HUES48 (cell line): ENCODE measurements around the gene SRCIN1.
"Not testable (repeated sequence)": the region's sequence is repeated elsewhere in the genome, so short reads cannot be mapped to it uniquely, and the experiment has no call there.

Experiments
- H3K27ac ChIP-seq: one replicate; pipeline ENCODE4 v1.7.0; 2013; ENCODE audit warnings: low read depth, low read length, inconsistent platforms
- H3K27me3 ChIP-seq: 2 replicates; pipeline ENCODE4 v1.6.1; 2013; ENCODE audit warnings: mild to moderate bottlenecking, low read length; ENCODE audit not compliant: control insufficient read depth, insufficient read depth
- H3K36me3 ChIP-seq: 2 replicates; pipeline ENCODE4 v1.6.1; 2013; ENCODE audit warnings: low read length; ENCODE audit not compliant: control insufficient read depth, insufficient read depth
- H3K4me1 ChIP-seq: 2 replicates; pipeline ENCODE4 v1.6.1; 2013; ENCODE audit warnings: mild to moderate bottlenecking, low read length; ENCODE audit not compliant: control insufficient read depth, insufficient read depth
- H3K4me3 ChIP-seq: 2 replicates; pipeline ENCODE4 v1.5.1; 2013; ENCODE audit warnings: mild to moderate bottlenecking, low read depth, low read length
- H3K9ac ChIP-seq: 2 replicates; pipeline ENCODE4 v1.6.1; 2013; ENCODE audit warnings: mild to moderate bottlenecking, low read depth, low read length, moderate library complexity
- H3K9me3 ChIP-seq: 2 replicates; pipeline ENCODE4 v1.6.1; 2013; ENCODE audit warnings: low read length; ENCODE audit not compliant: control insufficient read depth, insufficient read depth

The SRCIN1 gene

GRCh38 chr17:38484242-38485145 lies 121.3 kb downstream of the SRCIN1 start:
- not testable (repeated sequence) for H3K27me3 ChIP-seq, H3K9me3 ChIP-seq, H3K4me3 ChIP-seq, H3K4me1 ChIP-seq, H3K9ac ChIP-seq
- peaks cover 27% of the 10 kb centered on the region for H3K36me3 ChIP-seq
- H3K27ac ChIP-seq, result peak overlapping the region; percentile 20

DNA sequence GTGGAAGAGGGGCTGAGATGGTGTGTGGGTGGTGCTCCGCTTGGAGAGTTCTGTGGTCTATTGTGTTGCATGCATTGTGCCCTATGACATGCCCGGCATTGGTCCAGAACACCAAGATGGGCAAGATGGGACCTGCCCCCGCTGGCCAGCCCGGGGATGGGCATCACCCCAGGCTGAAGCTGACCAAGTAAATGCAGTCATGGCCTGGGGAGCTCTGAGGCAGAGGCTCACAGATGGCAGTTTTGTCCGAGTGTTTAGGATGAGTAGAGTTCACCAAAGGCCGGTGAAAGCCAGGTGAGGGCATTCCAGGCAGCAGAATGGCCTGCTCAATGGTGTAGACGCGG lies 123.1 kb downstream of the SRCIN1 start:
- H3K9me3 ChIP-seq, H3K4me3 ChIP-seq, H3K4me1 ChIP-seq, H3K9ac ChIP-seq, H3K27me3 ChIP-seq, H3K27ac ChIP-seq: not testable (repeated sequence)
- peaks cover 27% of the 10 kb centered on the region for H3K36me3 ChIP-seq

GRCh38 chr17:38482039-38482699 lies 123.6 kb downstream of the SRCIN1 start:
- H3K27me3 ChIP-seq, H3K9me3 ChIP-seq, H3K9ac ChIP-seq, H3K4me1 ChIP-seq, H3K4me3 ChIP-seq, H3K27ac ChIP-seq: not testable (repeated sequence)
- peaks cover 24% of the 10 kb centered on the region for H3K36me3 ChIP-seq
